ENCODE results near the gene SNAPC3. TPM values are rescaled to one million over a fixed set of nuclear protein-coding genes. Genes with fewer than 3 reads are reported as not detected.

SNAPC3 gene
- total and polyA plus RNA-seq, 8 donors: 7.7 to 217 (median 21.3) TPM

DNA sequence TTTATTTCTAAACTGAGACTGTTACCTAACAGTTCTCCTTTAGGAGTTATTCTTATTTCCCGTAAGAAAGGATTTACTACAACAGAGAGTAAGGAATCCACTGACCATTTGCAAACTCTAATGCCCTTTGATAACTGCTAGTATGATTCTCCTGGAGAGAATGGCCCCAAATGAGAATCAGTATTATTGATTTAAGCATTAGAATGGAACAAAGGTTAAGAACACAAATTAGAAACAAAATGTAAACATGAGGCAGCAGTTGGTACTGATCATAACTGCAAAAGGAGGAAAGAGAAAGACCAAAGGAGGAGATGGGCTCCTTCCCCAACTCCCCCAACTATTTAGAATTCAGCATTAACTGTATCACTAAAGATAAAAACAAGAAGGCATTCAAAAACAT, 57.4 kb downstream of the SNAPC3 start:
- 67 to 77% (median 74%) methylated on average over 1 of the region's 1 CpG for WGBS, 5 donors
- H3K4me1 ChIP-seq: peaks cover 0 to 13% (median 2%) of the 10 kb centered on the region in 4 donors
- no peak for TF ChIP-seq EP300 (IDR thresholded peaks at IDR 0.05)
- TF ChIP-seq, protein P1, sequence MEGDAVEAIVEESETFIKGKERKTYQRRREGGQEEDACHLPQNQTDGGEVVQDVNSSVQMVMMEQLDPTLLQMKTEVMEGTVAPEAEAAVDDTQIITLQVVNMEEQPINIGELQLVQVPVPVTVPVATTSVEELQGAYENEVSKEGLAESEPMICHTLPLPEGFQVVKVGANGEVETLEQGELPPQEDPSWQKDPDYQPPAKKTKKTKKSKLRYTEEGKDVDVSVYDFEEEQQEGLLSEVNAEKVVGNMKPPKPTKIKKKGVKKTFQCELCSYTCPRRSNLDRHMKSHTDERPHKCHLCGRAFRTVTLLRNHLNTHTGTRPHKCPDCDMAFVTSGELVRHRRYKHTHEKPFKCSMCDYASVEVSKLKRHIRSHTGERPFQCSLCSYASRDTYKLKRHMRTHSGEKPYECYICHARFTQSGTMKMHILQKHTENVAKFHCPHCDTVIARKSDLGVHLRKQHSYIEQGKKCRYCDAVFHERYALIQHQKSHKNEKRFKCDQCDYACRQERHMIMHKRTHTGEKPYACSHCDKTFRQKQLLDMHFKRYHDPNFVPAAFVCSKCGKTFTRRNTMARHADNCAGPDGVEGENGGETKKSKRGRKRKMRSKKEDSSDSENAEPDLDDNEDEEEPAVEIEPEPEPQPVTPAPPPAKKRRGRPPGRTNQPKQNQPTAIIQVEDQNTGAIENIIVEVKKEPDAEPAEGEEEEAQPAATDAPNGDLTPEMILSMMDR (IDR thresholded peaks at IDR 0.05): no peak
- no peak for TF ChIP-seq POLR2A (IDR thresholded peaks at IDR 0.05)
- no peak for TF ChIP-seq POLR2AphosphoS5 (IDR thresholded peaks at IDR 0.05)
- H3K36me3 ChIP-seq: peaks cover 0 to 53% (median 39%) of the 10 kb centered on the region in 4 donors
- no peak overlapping the region for H3K27ac ChIP-seq
- H3K9me3 ChIP-seq: no peaks in the 10 kb centered on the region
- H3K27me3 ChIP-seq: no peaks in the 10 kb centered on the region
- H3K4me3 ChIP-seq: no peak overlapping the region
- intact Hi-C loops (cut with DNase I; ENCODE audit: low total_unique reads): no loop called here
- no peak for DNase-seq

DNA sequence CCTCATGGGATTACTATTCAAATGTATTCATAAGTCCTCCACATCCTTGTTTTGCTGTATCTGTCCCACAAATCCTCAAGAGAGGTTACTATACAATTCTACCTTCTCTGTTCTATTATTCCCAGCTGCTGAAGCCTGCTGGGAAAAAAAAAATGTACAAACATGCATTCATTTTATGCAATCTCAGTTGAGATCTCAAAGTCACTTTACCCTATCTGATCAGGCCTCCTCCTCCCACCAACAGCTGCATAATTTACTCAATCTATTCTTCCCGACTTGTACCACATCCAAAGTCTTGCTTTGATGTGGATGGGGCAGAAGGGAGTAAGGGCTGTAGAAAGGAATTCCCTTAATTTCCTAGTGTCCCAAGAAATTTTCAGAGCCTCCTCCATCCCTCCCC, 59.5 kb downstream of the SNAPC3 start:
- WGBS, 5 donors: 55 to 70% (median 66%) methylated on average over 1 of the region's 1 CpG
- no peak for DNase-seq
- intact Hi-C loops (cut with DNase I; ENCODE audit: low total_unique reads): no loop called here
- Histone ChIP-seq H3K4me3 (no peak overlapping the region), H3K36me3 (peaks cover 0 to 57% (median 35%) of the 10 kb centered on the region in 4 donors), H3K4me1 (peaks cover 0 to 13% (median 2%) of the 10 kb centered on the region in 4 donors), H3K27ac (no peak overlapping the region), H3K27me3 (no peaks in the 10 kb centered on the region), H3K9me3 (no peaks in the 10 kb centered on the region)
- TF ChIP-seq POLR2A (IDR thresholded peaks at IDR 0.05) (no peak), POLR2AphosphoS5 (IDR thresholded peaks at IDR 0.05) (no peak), EP300 (IDR thresholded peaks at IDR 0.05) (no peak)
- TF ChIP-seq, protein P1 (IDR thresholded peaks at IDR 0.05): no peak

DNA sequence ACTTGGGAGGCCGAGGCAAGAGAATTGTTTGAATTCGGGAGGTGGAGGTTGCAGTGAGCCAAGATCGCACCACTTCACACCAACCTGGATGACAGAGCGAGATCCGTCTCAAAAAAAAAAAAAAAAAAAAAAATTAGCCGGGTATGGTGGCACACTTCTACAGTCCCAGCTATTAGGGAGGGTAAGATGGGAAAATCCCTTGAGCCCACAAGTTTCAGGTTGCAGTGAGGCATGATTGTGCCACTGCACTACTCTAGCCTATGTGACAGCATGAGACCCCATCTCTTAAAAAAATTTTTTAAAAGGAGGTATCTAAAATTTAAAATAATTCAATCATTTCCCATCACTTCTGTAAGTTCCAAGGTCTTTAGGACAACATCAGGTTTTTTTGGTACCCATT, 62.1 kb downstream of the SNAPC3 start:
- H3K27me3 ChIP-seq: no peaks in the 10 kb centered on the region
- intact Hi-C loops (cut with DNase I; ENCODE audit: low total_unique reads): no loop called here
- no peaks in the 10 kb centered on the region for H3K9me3 ChIP-seq
- no peak for TF ChIP-seq EP300 (IDR thresholded peaks at IDR 0.05)
- TF ChIP-seq, protein P1 (IDR thresholded peaks at IDR 0.05): no peak
- TF ChIP-seq POLR2AphosphoS5 (IDR thresholded peaks at IDR 0.05): no peak
- TF ChIP-seq POLR2A (IDR thresholded peaks at IDR 0.05): no peak
- H3K4me1 ChIP-seq: peaks cover 0 to 13% (median 0%) of the 10 kb centered on the region in 4 donors
- no peak overlapping the region for H3K27ac ChIP-seq
- 93 to 98% (median 95%) methylated on average over 5 to 6 of the region's 6 CpGs for WGBS, 5 donors
- DNase-seq: no peak
- peaks cover 0 to 66% (median 48%) of the 10 kb centered on the region in 4 donors for H3K36me3 ChIP-seq
- no peak overlapping the region for H3K4me3 ChIP-seq

DNA sequence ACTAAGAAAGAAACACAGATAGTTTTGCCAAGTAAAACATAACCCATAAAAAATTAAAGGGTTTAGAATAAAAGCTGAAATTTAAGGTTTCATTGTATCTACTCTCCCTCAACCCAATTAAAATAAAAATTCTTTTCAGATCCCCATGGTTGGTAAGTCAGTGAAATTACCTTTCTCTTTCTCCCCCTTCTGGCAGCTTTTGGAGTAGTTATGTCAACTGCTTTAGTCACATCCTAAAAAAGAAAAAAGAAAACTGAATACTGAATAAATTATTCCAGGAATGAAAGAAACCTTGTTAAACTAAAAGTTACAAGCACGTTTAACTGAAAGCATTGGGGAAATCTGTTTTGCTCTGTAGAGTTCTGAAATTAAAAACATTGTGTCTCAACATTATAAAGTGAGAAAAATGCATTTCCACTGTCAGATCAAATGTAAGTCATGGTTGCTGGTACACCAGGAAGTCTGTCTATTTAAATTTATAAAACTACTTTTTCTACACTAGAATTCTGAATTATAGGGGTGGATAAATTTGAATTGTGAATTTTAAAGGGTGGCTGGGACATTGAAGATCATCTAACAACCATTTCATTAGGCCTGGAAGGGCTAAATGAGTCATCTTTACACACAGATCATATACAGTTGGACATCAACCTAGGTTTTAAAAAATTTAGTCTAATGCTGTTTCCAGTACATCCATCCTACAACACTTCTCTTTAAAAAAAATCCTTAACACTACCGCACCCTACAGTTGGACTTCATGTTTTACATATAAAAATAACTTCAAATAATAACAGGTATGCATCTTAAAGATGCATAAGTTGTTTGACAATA, 63.4 kb downstream of the SNAPC3 start:
- H3K27ac ChIP-seq: no peak overlapping the region
- peaks cover 0 to 66% (median 48%) of the 10 kb centered on the region in 4 donors for H3K36me3 ChIP-seq
- H3K9me3 ChIP-seq: no peaks in the 10 kb centered on the region
- TF ChIP-seq, protein P1 (IDR thresholded peaks at IDR 0.05): peak in 2 of 7 experiments; percentile 10 to 34
- TF ChIP-seq POLR2AphosphoS5 (IDR thresholded peaks at IDR 0.05): no peak
- intact Hi-C loops (cut with DNase I; ENCODE audit: low total_unique reads): no loop called here
- H3K4me3 ChIP-seq: no peak overlapping the region
- peak in 1 of 2 donors; percentile 34 for DNase-seq
- no peaks in the 10 kb centered on the region for H3K27me3 ChIP-seq
- 62 to 78% (median 69%) methylated on average over 2 of the region's 2 CpGs for WGBS, 5 donors
- peaks cover 0 to 9% (median 0%) of the 10 kb centered on the region in 4 donors for H3K4me1 ChIP-seq

All from stomach (tissue), 9 donors.